GM18508 (cell line): ENCODE measurements around the gene CLMN.
"Not testable (repeated sequence)": the region's sequence is repeated elsewhere in the genome, so short reads cannot be mapped to it uniquely, and the experiment has no call there.

Source experiments
- ATAC-seq: cut with Tn5 transposase; IDR thresholded peaks from one replicate; pipeline ENCODE4 v1.9.1; 2021; ENCODE audit warnings: moderate number of reproducible peaks; ENCODE audit not compliant: insufficient read depth, unreplicated experiment

Gene CLMN

GRCh38 chr14:95150910-95151309, 168.8 kb downstream of the CLMN start:
- no peak for ATAC-seq

DNA sequence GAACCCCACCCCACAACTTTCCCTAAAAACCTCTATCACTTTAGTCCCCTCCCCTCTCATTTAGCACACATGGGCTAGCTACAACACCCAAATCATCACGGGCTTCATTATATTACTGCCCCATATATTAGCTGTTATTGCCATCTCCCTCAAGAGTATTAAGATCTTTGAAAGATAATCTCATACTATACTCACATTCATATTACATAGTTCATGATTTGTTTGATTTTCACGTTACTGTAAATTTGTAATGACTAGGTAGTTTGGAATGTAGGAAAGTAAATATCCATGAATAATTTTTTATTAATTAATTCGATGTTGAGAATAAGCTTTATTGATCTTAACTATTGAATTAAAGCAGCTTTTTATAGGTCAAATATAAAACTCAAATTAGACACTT, 170.3 kb downstream of the CLMN start:
- ATAC-seq, result no peak

- no peak for ATAC-seq
Measured at GRCh38 chr14:95147597-95147996, 172.1 kb downstream of the CLMN start.

DNA sequence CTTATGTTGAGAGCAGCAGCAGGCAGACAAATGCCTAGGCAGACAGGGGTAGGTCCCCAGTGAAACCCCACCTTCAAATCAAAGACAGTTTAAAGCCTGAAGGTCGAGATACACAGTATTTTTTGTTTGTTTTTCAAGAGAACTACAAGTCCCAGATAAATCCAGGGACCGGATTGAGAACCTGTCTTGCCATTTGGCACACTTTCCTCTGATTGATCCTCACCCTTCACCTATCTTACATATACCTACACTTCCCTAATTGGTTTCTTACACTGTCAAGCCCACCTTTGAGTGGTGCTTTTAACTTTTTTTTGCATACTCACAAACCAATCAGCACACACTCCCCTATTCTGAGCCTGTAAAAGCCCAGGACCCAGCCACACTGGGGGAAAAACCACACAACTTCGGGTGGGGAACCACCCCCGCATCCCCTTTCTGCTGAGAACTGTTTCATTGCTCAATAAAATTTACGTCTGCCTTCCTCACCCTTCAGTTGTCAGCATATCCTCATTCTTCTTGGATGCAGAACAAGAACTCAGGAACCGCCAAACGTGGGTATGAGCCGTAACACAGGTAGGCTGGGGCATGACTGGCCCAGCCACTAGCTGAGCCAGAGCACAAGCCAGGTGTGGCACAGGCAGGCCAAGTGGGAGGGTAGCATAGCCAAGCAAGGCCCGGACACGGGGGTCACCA, 173.5 kb downstream of the CLMN start:
- no peak for ATAC-seq

DNA sequence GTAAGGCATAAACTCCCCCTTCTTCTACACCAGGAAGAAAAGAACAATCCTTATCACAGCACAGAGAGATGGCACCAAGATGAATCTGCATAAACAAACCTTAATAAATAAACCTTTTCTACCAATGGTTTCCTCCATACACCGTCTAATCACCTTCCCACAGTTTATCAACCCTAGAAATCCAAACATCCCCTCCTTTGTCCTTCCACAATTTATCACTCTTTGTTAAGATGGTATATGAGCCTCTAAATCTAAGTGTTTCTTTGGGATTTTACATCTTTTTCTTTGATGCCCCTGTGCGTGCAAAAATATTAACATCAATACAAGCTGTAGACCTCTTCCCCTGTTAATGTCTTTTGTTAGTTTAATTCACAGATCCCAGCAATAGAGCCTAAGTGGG, 174.9 kb downstream of the CLMN start:
- no peak for ATAC-seq

GRCh38 chr14:95143808-95144620, 175.7 kb downstream of the CLMN start:
- ATAC-seq, result no peak

DNA sequence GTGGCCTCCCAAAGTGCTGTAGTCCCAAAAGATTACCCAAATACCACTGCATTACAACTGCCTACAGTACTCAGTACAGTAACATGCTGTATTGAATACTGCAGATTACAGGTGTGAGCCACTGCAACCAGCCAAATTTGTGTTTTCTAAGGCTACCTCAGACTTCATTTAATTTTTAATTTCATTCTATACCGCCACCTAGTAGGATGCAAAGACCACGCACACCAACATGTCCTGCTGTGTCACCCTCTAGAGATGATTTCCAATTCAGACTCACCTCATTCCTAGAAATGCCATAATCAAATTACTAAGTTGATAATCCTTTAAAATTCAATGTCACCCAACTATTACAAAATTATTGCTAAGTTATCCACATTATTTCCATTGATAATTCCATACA, 177.5 kb downstream of the CLMN start:
- no peak for ATAC-seq

DNA sequence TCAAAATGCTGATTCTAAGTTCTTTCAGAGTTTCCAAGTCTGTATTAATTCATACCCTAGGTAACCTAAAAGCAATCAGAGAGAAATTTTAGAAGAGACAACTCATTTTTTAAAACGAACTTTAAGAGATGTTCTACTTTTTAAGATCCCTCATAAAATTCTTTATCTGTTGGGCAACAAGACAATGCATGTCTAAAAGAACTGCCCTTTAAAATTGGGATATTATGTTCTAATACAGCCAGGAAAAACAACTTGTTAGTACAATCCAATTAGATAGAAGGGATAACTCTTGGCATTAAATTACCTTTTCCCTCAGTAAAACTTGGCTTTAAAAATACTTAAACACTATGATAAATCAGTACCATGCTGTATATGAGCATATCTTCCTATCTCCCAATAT, 178.0 kb downstream of the CLMN start:
- no peak for ATAC-seq

- no peak for ATAC-seq
Measured at GRCh38 chr14:95140060-95140858, 179.4 kb downstream of the CLMN start.

GRCh38 chr14:95138876-95139275, 180.8 kb downstream of the CLMN start:
- no peak for ATAC-seq

DNA sequence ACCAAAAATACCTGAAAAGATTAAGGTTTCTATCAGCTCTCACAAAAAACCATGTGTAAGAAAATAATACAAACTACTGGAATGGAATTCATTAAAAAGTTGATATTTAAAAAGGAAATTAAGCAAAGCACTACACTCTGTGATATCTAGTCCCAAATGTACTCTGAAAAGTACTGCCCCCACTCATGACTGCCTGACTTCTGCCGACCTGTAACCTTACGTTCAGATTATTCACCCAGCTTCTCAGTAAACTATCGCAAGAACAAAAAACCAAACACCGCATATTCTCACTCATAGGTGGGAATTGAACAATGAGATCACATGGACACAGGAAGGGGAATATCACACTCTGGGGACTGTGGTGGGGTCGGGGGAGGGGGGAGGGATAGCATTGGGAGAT, 181.3 kb downstream of the CLMN start:
- not testable (repeated sequence) for ATAC-seq

- ATAC-seq, result no peak
Measured at GRCh38 chr14:95137804-95138167, 181.9 kb downstream of the CLMN start.

- no peak for ATAC-seq
Measured at GRCh38 chr14:95137164-95137803, 182.4 kb downstream of the CLMN start.

GRCh38 chr14:95136631-95137030, 183.1 kb downstream of the CLMN start:
- no peak for ATAC-seq

DNA sequence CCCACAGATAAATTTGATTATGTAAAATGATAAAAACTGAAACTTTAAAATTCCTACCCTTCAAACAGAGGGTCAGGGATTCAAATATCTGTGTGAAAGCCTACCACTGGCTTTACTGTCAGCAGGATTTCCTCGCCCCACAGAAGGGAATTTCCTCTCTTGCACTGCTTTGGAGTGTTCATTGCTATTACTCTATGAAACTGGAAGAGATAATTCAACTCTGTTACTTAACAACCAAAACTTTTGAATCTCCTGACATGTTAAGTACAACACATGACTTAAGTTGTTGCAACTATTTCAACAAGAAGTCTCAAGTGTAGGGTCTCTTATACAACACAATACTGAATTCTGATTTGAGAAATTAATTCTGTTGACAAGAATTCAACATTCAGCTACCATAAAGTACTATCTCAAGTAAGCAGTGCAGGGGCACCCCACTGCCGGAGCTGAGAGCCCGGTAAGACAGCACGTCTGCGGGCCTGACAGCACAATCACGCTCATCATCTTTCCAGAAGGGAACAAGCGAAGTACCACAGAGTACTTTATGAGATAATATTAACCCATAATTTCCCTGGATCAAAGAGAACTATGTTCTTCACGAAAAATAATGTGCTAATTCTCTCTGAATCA, 185.3 kb downstream of the CLMN start:
- peak; percentile 40 for ATAC-seq

- no peak for ATAC-seq
Measured at GRCh38 chr14:95133282-95133681, 186.4 kb downstream of the CLMN start.

- no peak for ATAC-seq
Measured at GRCh38 chr14:95132760-95133159, 186.9 kb downstream of the CLMN start.
